Ovary (tissue), 9 donors: ENCODE measurements around the gene TMEM266. TPM values are rescaled to one million over a fixed set of nuclear protein-coding genes. Genes with fewer than 3 reads are reported as not detected.

Experiments used
- DNase-seq, 5 donors: peaks; one replicate each; pipeline ENCODE4 v3.0.0-alpha.2; 2019 to 2020
- H3K27ac ChIP-seq, 2 donors: fragments of 200-600 bp; one replicate each; pipeline versions ENCODE4 v1.5.1 to v1.8.0; 2019 to 2022
- H3K27me3 ChIP-seq: fragments of 200-600 bp; one replicate; pipeline ENCODE4 v1.8.0; 2022
- H3K36me3 ChIP-seq: fragments of 200-600 bp; sonication (generic); one replicate; pipeline ENCODE4 v1.5.1; 2019
- H3K4me1 ChIP-seq: one replicate; pipeline ENCODE4 v1.8.1; 2013; ENCODE audit warnings: mild to moderate bottlenecking, moderate library complexity; ENCODE audit not compliant: insufficient read depth
- H3K4me3 ChIP-seq: fragments of 200-600 bp; sonication (generic); one replicate; pipeline ENCODE4 v1.5.1; 2017
- H3K9me3 ChIP-seq, 2 donors: fragments of 200-600 bp in 1 of 2; sonication (generic) in 1 of 2; one replicate each; pipeline versions ENCODE4 v1.5.1 to v1.8.1; 2013 to 2019; ENCODE audit warnings: mild to moderate bottlenecking in 1 of 2, moderate library complexity in 1 of 2
- CTCF ChIP-seq, 3 donors: fragments of 450-650 bp in 2 of 3; fragments of 200-600 bp in 1 of 3; IDR thresholded peaks; one replicate each; pipeline versions ENCODE4 v1.5.1 to v1.8.0; 2016 to 2022; ENCODE audit warnings: antibody characterized with exemption in 3 of 3, mild to moderate bottlenecking in 1 of 3
- EP300 ChIP-seq: sonication (generic); formaldehyde crosslinking; IDR thresholded peaks from one replicate; pipeline ENCODE4 v1.6.1; 2017; ENCODE audit warnings: antibody characterized with exemption
- POLR2A ChIP-seq: fragments of 450-650 bp; IDR thresholded peaks from one replicate; pipeline ENCODE4 v1.6.1; 2017; ENCODE audit warnings: antibody characterized with exemption, mild to moderate bottlenecking, moderate library complexity
- WGBS, 3 donors: extraction: QIAGEN DNeasy Blood & Tissue Kit in 1 of 3; methylation state at CpG; one replicate each; pipeline versions ENCODE4 v1.1.5 to v1.1.7; 2013 to 2017; 5-methylcytosine and 5-hydroxymethylcytosine counted together
- intact Hi-C, 4 donors: fragments of 100-400 bp; cut with DNase I; formaldehyde crosslinking; loops; one replicate each; pipeline versions ENCODE4 v1.11.0 to v1.15.1; 2022 to 2023
- polyA plus RNA-seq, 2 donors: library from polyadenylated mRNA; stranded (reverse); fragments of 200-250 nt in 1 of 2; fragments of 350-450 nt in 1 of 2; fragmentation: Illumina TruSeq in 1 of 2; extraction: RNeasy Lipid Tissue Mini Kit (QIAGEN cat#74804) in 1 of 2; gene quantifications; one replicate each; pipeline ENCODE4 v1.2.3, GENCODE V29; 2013 to 2014
- total RNA-seq, 7 donors: library from RNA; depleted of rRNA in 2 of 7; stranded (reverse); fragments of >200 nt in 2 of 7; fragmentation: NEBNext Ultra II Directional in 3 of 7; extraction: Animal tissue kit (Norgen Biotek cat#: 25700) in 3 of 7; gene quantifications; one replicate each; pipeline versions ENCODE4 v1.1.0 to v1.2.4, GENCODE V29; 2016 to 2023
- donor health status: DM: no; HTN: no; CAD: no; lungs with moderate emphysema.
- donor health status: DM: no; HTN: no; CAD: no.
- donor health status: Bipolar disorder and iron deficiency.
- donor health status: DM: yes; HTN: yes; CAD: no.
- donor health status: DM: no; HTN: no; CAD: no.
- donor health status: DM: yes; HTN: yes; CAD: no.

Gene TMEM266
- total and polyA plus RNA-seq, 9 donors, result 0.11 to 0.13 TPM; not detected in 7

- intact Hi-C loops, result no loop called here
- WGBS, 3 donors, result 88 to 93% (median 88%) methylated on average over 9 of the region's 9 CpGs
- H3K9me3 ChIP-seq, result no peaks in the 10 kb centered on the region
- no peak for DNase-seq
- H3K36me3 ChIP-seq, result no peaks in the 10 kb centered on the region
- H3K4me3 ChIP-seq, result no peak overlapping the region
- no peak overlapping the region for H3K27ac ChIP-seq
- no peaks in the 10 kb centered on the region for H3K4me1 ChIP-seq
- TF ChIP-seq POLR2A, result no peak
- no peak for TF ChIP-seq CTCF (IDR thresholded peaks at IDR 0.05)
- no peak for TF ChIP-seq EP300
- no peaks in the 10 kb centered on the region for H3K27me3 ChIP-seq
Measured at GRCh38 chr15:76181705-76182107, 121.9 kb downstream of the TMEM266 start.

GRCh38 chr15:76183930-76184649 is 124.3 kb downstream of the TMEM266 start:
- Histone ChIP-seq H3K36me3 (no peaks in the 10 kb centered on the region), H3K27me3 (no peaks in the 10 kb centered on the region), H3K4me3 (no peak overlapping the region), H3K4me1 (no peaks in the 10 kb centered on the region), H3K9me3 (no peaks in the 10 kb centered on the region), H3K27ac (no peak overlapping the region)
- DNase-seq, result no peak
- TF ChIP-seq POLR2A (no peak), CTCF (IDR thresholded peaks at IDR 0.05) (no peak), EP300 (no peak)
- intact Hi-C loops, result no loop called here
- WGBS, 3 donors, result 53 to 58% (median 56%) methylated on average over 10 of the region's 10 CpGs

- no peak for DNase-seq
- H3K27ac ChIP-seq, result no peak overlapping the region
- H3K27me3 ChIP-seq, result no peaks in the 10 kb centered on the region
- no peaks in the 10 kb centered on the region for H3K36me3 ChIP-seq
- no peak overlapping the region for H3K4me3 ChIP-seq
- 68 to 87% (median 70%) methylated on average over 13 of the region's 13 CpGs for WGBS, 3 donors
- TF ChIP-seq CTCF (IDR thresholded peaks at IDR 0.05) (no peak), EP300 (no peak), POLR2A (no peak)
- H3K9me3 ChIP-seq, result no peaks in the 10 kb centered on the region
- H3K4me1 ChIP-seq, result no peaks in the 10 kb centered on the region
- intact Hi-C loops, result no loop called here
Measured at GRCh38 chr15:76184650-76185035, 124.9 kb downstream of the TMEM266 start.

GRCh38 chr15:76185716-76186115 is 125.9 kb downstream of the TMEM266 start:
- 57 to 69% (median 63%) methylated on average over 3 of the region's 3 CpGs for WGBS, 3 donors
- peaks cover 1% of the 10 kb centered on the region for H3K4me1 ChIP-seq
- H3K4me3 ChIP-seq, result no peak overlapping the region
- H3K27ac ChIP-seq, result no peak overlapping the region
- intact Hi-C loops, result no loop called here
- H3K27me3 ChIP-seq, result no peaks in the 10 kb centered on the region
- DNase-seq, result no peak
- TF ChIP-seq EP300 (no peak), CTCF (IDR thresholded peaks at IDR 0.05) (no peak), POLR2A (no peak)
- no peaks in the 10 kb centered on the region for H3K9me3 ChIP-seq
- H3K36me3 ChIP-seq, result no peaks in the 10 kb centered on the region
